ENCODE data around the gene NAALADL2.
"Not testable (repeated sequence)": the region's sequence is repeated elsewhere in the genome, so short reads cannot be mapped to it uniquely, and the experiment has no call there.

NAALADL2 gene

DNA sequence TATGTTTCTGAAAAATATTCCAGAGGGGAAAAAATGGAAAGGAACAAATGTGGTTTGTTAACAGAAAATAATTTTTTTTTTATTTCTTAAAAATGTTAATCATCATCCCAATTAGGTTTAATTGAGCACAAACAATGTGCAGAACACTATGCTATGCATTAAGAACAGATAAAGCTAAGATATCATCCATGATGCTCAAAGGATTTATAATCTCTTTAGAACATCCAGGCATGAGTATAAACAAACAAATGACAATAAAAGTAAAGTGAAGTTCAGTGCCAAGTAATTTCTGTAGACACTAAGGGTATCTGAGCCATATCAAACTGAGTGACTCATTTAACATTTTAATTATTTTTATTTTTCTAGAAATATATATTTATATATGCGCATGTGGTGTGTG lies 732.2 kb downstream of the NAALADL2 start:
- no peak for DNase-seq
- ATAC-seq, result no peak

- ATAC-seq (no peak), DNase-seq (no peak)
These were observed 734.2 kb downstream of the NAALADL2 start for GRCh38 chr3:175593331-175593730.

DNA sequence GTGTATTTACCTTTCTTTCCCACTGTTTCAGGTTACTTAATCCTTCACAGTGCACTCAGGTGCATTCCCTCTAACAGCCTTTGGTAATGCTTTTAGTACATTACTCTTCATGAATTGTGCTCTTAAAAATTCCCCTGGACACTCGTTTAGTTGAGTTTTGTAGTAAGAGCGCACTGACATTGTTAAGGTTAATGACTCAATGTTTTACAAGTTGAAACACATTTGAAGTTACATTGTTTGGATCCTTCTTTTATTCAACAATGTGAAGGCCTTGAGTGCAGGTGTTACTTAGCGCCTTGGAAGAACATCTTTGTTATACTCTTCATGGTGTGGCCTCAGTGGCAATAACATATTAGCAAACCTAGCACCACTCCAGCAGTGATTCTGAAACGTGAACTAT lies 739.6 kb downstream of the NAALADL2 start:
- no peak for DNase-seq

DNA sequence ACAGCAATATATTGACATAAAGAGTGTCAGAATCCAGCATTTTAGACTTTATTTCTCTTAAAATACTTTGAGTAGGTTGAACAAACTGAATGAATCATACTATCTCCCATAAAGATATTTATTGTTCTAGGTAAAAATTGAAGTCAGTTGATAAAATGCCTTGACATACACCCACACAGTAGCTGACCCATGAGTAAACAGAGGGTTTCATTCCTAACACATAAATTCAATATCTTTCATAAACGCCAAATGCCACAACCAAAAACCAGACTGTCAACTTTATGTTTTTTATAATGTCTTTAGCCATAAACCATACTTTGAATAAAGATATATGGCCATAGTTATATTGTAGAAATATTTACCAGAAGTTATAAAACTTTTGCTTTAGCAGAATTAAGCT lies 742.4 kb downstream of the NAALADL2 start:
- DNase-seq, result no peak
- no peak for ATAC-seq

More for the DNA sequence above, 739.6 kb downstream of the NAALADL2 start:
- no peak for ATAC-seq

- DNase-seq (no peak), ATAC-seq (no peak)
These were observed 746.7 kb downstream of the NAALADL2 start for GRCh38 chr3:175605851-175606250.

DNA sequence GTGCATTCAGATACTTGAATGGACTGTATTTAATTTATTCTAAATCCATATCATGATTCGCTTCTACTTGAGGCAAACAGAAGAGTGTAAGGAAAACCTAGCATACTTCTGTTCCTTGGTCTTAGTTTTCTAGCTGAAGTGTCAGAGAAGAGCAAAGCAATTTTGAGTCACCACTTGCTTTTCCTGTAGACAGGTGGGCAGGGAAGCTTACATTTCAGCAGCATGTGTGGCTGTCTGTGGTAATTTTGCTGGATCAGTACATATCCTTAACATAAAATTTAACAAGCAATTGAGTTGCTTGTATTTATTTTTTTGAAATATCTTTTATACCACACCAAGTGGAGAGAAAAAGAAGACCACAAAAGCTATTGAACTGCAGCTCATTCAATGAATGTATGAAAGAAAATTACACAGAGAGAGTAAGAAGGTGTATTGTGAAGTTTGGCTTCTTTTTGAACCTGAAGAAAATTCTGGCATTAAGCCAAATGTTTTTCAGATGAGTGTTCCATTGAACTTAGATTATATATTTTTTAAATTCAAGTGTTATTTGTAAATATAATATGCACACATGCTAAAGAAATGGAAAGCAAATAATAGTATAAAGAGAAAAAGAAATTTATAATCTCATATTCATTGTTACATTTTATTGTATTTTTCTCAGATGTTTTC lies 747.6 kb downstream of the NAALADL2 start:
- no peak for DNase-seq
- ATAC-seq, result no peak

- DNase-seq, result no peak
- no peak for ATAC-seq
These were observed 749.2 kb downstream of the NAALADL2 start for GRCh38 chr3:175608356-175608755.

- ATAC-seq (no peak), DNase-seq (no peak)
These were observed 749.8 kb downstream of the NAALADL2 start for GRCh38 chr3:175608911-175609310.

- no peak for ATAC-seq
- DNase-seq, result no peak
These were observed 753.5 kb downstream of the NAALADL2 start for GRCh38 chr3:175612487-175613196.

GRCh38 chr3:175614107-175614506 lies 755.0 kb downstream of the NAALADL2 start:
- ATAC-seq, DNase-seq: not testable (repeated sequence)

GRCh38 chr3:175617247-175617646 lies 758.1 kb downstream of the NAALADL2 start:
- DNase-seq (no peak), ATAC-seq (no peak)

DNA sequence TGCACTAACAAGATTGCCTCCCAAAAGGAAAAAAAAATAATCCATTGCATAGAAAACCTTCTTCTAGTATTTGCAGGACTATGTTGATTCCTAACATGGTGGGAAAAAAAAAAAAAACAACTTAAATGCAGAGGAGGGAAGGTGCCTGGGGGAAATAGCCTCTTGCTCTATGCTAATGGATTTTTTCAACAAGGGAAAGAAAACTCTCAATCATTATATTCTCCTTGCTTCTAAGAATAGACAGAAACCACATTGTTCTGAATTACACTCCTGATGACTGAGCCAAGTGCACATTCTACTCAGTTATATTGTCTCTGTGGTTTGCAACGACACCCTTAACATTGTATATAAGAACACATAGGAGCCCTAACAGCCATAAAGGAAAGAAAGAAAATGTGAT lies 760.2 kb downstream of the NAALADL2 start:
- DNase-seq (no peak), ATAC-seq (no peak)

- DNase-seq, result no peak
- no peak for ATAC-seq
These were observed 761.0 kb downstream of the NAALADL2 start for GRCh38 chr3:175620093-175620492.

DNA sequence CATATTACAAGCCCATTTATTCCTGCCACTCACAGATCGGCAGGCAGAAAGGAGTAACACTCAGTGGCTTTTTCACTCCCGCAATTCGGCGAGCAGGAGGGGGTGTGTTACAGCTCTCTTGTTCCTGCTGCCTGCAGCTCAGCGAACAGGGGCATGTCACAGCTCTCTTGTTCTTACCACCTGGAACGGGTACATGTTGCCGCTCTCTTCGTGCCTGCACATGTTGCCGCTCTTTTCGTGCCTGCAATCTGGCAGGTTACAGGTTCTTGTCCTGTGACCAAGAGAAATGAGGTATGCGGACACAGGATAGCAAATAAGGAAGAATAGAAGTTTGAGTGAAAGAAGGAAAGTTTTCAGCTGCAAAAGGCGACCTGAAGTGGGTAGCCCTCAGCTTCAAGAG lies 761.4 kb downstream of the NAALADL2 start:
- no peak for ATAC-seq
- no peak for DNase-seq

- DNase-seq, result no peak
- no peak for ATAC-seq
These were observed 781.8 kb downstream of the NAALADL2 start for GRCh38 chr3:175640958-175641357.

- no peak for ATAC-seq
These were observed 787.7 kb downstream of the NAALADL2 start for GRCh38 chr3:175646865-175647264.

DNA sequence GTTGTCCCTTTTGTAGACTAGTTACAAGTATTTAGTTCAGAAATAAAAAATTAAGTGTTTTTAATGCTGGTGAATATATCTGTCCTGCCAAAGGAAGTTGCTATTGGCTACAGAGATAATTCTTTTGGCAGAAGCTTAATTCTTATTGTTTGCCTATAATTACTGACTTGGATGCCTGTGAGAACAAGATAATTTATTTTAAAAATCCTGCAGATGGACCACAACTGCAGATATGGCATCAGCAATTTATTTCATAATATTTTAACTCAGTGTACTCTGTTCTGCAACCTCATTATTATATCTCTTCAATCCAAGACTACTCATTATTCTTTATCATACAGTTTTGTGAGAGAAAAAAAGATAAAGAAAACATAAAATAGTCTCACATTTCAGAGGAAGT lies 789.8 kb downstream of the NAALADL2 start:
- DNase-seq (no peak), ATAC-seq (no peak)

More at GRCh38 chr3:175646865-175647264, 787.7 kb downstream of the NAALADL2 start:
- no peak for DNase-seq

DNA sequence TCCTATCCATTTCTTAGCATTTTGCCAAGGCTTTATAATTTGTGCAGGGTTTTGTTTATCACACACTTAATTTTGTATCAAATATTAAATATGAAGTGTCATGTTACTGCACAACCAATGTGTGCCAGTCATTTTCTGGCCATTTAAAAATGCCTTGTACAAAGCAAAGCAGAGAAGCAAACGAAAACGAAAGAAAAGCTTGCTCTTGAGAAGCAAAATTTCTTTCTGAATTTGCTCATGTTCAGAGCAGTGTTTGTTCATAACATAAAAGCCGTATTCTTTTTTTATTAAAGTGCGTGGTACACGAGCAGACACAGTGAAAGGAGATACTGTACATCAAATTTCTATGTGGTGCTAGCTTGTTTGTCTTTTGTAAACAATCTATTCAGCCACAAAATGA lies 792.6 kb downstream of the NAALADL2 start:
- DNase-seq, result no peak

DNA sequence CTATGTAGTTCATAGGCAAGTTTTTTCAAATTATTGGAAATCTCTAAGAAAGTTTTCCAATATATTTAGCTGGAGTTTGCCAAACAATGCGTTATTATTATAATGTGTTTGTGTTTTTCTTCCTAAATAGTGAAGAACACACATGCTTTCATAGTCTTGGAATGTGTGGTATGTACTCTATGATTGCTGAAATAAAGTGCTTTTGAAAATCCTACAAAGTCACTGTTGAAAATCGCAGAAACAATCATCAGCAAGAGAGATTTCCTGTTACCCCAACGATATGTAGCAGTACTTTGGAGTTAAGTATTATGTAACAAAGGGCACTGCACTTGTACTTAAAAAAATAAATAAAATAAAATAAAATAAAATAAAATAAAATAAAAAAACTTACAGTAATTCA lies 796.2 kb downstream of the NAALADL2 start:
- DNase-seq, result no peak
- ATAC-seq, result no peak

More for the DNA sequence above, 792.6 kb downstream of the NAALADL2 start:
- no peak for ATAC-seq

DNA sequence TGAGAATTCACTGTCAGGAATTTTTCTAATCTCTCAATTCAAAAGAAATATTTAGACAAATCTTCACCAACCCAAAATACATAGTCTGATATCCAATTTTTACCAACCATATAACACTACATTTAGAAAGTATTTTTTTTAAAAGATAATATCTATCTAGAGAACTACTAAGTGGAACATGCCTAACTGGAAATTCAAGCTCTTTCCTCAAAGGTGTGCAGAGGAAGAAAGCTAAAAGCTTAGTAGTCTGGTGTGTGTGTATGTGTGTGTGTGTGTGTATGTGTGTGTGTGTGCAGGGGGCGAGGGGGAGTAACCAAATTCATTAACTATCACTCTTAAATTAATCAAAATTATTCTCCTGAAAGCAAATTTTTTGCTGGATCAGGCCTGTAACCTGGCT lies 797.3 kb downstream of the NAALADL2 start:
- DNase-seq (no peak), ATAC-seq (no peak)

- ATAC-seq (no peak), DNase-seq (no peak)
These were observed 800.7 kb downstream of the NAALADL2 start for GRCh38 chr3:175659670-175660350.

DNA sequence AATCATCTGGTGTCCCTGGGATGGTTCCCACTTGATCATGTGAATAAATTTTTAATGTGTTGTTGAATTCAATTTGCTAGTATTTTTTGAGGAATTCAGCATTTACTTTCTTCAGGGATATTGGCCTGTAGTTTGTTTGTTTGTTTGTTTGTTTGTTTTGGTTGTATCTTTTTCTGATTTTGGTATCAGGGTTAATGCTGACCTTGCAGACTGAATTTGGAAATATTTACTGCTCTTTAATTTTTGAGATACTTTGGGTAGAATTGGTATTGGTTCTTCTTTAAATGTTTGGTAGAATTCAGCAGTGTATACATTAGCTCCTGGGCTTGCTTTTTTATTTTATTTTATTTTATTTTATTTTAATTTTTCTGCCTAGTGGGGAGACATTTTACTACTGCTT lies 803.7 kb downstream of the NAALADL2 start:
- ATAC-seq (no peak), DNase-seq (no peak)

DNA sequence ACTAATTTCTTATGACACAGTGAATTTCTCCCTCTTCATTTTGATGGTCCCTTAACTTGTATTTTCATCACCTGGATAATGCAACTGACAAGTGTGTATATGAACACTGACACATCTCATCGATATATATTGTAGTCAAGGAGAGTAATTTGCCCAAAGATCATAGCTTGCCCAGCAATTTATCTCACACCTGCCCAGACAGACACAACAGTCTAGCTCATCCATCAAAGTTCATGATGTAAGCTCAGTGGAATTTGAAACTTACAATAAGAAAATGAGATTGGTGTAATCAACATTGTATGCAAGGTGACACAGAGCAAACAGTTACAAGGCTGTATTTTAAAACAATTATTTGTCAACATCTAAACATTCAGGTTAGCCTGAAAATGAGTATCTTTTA lies 805.8 kb downstream of the NAALADL2 start:
- ATAC-seq (no peak), DNase-seq (no peak)
